Measurements from ENCODE around the gene TRAPPC2L.

GRCh38 chr16:88903267-88903666, 46.3 kb downstream of the TRAPPC2L start:
- no peak for TF ChIP-seq POLR2A (IDR thresholded peaks at IDR 0.05)
- TF ChIP-seq CTCF (IDR thresholded peaks at IDR 0.05) = no peak

Measured in heart left ventricle (tissue), 13 donors.